Tracheal epithelial cell (primary cell): ENCODE data around the gene TSC1. TPM values are rescaled to one million over a fixed set of nuclear protein-coding genes. Genes with fewer than 3 reads are reported as not detected.

Source experiments
- total RNA-seq: library from RNA; depleted of rRNA; stranded (reverse); fragments of >200 nt; gene quantifications from 2 replicates; pipeline ENCODE4 v1.2.1, GENCODE V29; 2014

The TSC1 gene
- 19.2 and 20.0 TPM in 2 replicates for total RNA-seq

DNA sequence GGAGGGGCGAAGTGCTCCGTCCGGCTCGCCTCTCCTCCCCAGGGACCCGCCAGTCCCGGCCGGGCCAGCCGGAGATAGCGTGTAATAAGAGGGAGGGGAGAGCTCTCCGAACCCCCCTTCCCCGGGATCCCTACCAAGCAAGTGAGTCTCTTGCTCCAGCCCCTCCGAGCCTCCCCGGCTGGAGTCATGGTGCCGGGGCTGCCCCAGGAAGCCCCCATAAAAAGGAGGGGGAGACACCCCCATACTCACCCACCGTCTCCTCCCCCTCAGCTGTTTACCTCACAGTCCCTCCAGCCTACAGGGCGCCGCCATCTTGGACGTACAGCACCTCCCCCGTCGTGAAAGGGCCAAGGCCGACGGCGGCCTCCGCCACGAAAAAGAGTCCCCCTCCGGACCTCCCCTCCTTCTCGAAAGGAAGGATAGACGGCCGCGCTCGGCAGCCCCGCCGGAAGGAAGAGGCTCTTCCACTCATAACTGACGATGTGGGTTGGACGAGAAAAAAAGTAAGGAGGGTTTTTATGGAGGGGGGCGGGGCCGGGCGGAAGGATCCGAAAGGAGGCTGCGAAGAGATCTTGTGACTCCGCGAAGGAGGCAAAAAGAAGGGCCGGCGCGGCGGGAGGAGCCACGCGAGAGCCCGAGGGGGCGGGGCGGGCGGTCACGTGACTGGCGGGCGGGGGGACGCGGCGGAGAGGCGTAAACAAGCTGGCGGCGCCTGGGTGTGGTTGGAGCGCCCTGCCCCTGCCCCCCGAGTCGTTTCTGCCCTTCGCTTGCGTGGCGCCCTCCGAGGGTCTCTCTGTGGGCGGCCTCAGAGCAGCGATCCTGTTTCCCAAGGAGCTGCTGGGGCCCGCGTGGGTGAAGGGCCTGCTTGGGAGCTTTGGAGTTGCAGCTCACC is at the start of gene TSC1:
Gene TSC1, minus strand, starts transcription at position 323 of the 892 bp plus-strand sequence. CDS start 15,744 bp downstream, outside the sequence.

DNA sequence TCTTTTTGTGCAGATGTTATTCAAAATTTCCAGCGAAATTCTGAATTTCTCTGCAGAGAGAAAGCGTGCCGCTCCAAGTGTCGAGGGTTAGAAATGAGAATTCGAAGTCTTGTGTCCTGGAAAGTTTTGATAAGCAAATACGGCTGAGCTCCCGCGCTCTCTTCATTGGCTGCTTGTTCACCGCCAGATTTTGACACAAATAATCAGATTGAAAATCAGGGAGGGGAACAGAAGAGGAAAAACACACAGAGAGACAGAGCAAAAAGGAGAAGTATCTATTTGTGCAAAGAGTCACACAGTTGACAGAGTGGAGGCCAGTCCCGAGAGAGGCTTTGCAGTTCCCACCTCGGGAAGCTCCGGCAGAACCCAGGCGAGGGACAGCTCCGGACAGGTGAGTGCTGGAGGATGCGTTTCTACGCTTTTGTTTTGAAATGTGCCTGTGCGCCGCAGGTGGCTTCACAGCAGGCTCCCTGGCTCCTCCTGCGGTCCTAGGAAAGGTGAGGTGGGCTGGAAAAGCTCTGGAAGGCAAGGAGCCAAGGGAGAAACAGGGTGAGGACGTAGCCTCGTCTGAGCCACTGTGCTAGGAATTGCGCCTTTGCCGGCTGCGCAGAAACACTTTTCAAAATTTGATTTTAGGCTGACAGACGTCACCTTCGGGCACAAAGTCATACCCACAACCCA is 34.2 kb upstream of the TSC1 start, which contains the start of gene GFI1B:
Gene GFI1B, plus strand, starts transcription at position 244 of the 681 bp plus-strand sequence. CDS start 7,985 bp downstream, outside the sequence.

DNA sequence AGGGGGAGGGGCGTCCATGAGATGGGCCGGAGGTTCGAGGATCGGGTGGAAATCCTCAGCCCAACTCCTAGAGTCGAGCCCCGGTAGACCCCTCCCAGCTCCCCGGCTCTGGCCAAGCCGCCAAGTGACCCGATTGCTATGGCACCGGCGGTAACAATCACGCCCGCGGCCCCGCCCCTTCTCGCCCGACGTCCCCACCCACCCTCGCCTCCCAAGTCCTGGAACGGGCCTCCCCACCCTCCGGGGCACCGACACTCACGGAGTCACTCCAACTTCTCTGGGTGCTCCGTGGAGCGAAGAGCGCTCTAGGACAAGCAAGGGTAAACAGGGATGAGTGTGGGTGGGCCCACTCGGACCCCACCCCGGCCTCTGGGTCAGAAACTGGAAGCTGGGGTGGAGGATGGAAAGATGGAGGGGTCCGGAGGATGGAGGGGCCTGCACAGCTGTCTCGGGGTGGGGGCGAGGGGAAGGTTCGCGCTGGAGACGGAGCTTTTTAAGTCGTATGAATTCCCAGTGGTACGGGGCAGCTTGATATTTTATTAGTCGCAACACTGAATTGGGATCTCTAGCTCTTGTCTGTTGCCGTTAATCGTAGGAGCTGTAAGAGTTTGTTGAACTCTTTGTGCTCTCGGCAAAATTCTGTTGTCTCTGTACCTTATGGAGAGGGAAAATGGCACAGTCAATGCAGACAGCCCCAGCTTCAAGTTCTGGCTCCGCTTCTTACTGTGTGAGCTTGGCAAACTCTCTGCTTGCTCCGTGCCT is 65.5 kb downstream of the TSC1 start, which contains the start of gene SPACA9:
Gene SPACA9, plus strand, starts transcription at position 204 of the 762 bp plus-strand sequence. CDS start 5,050 bp downstream, outside the sequence.

DNA sequence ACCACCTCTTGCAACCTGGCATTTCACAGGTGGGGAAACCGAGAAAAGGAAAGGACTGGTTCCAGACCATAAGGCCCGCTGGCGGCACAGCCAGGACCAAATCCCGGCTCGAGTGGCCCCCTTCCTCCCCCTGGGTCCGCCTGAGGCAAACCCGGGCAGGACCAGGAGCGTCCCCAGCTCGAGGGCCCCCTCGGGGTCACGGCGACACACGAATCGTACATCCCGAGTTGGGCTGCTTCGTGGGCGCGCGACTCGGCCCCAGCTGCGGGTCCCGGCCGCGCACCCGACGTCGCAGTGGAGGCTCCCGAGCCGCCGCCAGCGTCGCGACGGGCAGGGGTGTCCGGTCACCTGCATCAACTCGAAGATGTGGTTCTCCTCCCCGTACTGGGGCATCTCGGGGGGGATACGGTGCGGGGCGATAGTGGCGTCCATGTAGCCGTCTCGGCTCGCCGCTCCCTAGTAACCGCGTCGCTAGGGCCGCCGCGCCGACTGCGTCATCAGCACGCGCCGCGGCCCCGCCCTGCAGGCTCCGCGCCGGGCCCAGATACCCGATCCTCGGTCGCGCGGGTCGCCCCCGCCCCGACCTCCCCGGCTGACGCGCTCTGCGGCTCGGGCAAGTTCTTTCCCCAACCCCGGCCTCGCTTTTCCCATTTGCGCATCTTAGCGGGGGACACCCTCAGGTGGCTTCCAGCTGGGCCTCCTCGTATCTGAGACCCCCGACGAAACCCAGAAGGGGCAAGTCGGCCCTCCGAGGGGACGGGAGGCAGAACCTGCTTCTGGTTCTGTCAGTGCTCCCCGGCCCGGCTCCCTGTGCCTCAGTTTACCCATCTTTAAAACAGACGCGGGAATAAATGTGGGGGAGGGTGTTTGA is 66.4 kb downstream of the TSC1 start, which contains the start of gene AK8:
Gene AK8, minus strand, starts transcription at position 461 of the 871 bp plus-strand sequence. Its CDS starts 29 bp downstream, at position 432.

Other genes with a start within 250 kb of the TSC1 start
- gene AK8, start 66.3 kb downstream of the TSC1 start, total RNA-seq: 0.48 TPM in 1 of 2 replicates, not detected in the other
- 0.72 and 1.1 TPM in 2 replicates for gene SPACA9, start 65.7 kb downstream of the TSC1 start, total RNA-seq
- gene GFI1B, start 34.1 kb upstream of the TSC1 start, total RNA-seq: not detected in 2 replicates
- gene GTF3C5, start 86.4 kb upstream of the TSC1 start, total RNA-seq: 24.9 and 33.7 TPM in 2 replicates
- gene CEL, start 117.4 kb upstream of the TSC1 start, total RNA-seq: 0.48 and 0.64 TPM in 2 replicates
- gene RALGDS, start 176.6 kb upstream of the TSC1 start, total RNA-seq: 31.3 and 35.0 TPM in 2 replicates
- gene GBGT1, start 219.3 kb upstream of the TSC1 start, total RNA-seq: 1.3 and 1.7 TPM in 2 replicates